HepG2 (cell line): Measurements from ENCODE around the gene CUL4A. TPM values are rescaled to one million over a fixed set of nuclear protein-coding genes. Genes with fewer than 3 reads are reported as not detected.

Source experiments
- BRD4 ChIP-seq: sonication (generic); formaldehyde crosslinking; IDR thresholded peaks from 2 replicates; pipeline ENCODE4 v1.4.0; 2020; ENCODE audit warnings: missing genetic modification reagents
- CAMTA2 ChIP-seq: sonication (generic); formaldehyde crosslinking; IDR thresholded peaks from 2 replicates; pipeline ENCODE4 v1.4.0; 2020; ENCODE audit warnings: mild to moderate bottlenecking, missing genetic modification reagents, borderline replicate concordance
- EEA1 ChIP-seq: sonication (generic); formaldehyde crosslinking; IDR thresholded peaks from 2 replicates; pipeline ENCODE4 v1.5.1; 2020; ENCODE audit warnings: mild to moderate bottlenecking, missing genetic modification reagents, borderline replicate concordance
- HNF1B ChIP-seq: sonication (generic); formaldehyde crosslinking; IDR thresholded peaks from 2 replicates; pipeline ENCODE4 v1.5.1; 2020; ENCODE audit warnings: mild to moderate bottlenecking, moderate library complexity, missing genetic modification reagents
- KAT8 ChIP-seq: IDR thresholded peaks from 2 replicates; pipeline ENCODE4 v1.6.1; 2016; ENCODE audit warnings: missing genetic modification reagents, missing compliant biosample characterization
- KLF9 ChIP-seq: IDR thresholded peaks from 2 replicates; pipeline ENCODE4 v1.6.1; 2016; ENCODE audit warnings: low read depth
- MED13 ChIP-seq: sonication (generic); formaldehyde crosslinking; IDR thresholded peaks from 2 replicates; pipeline ENCODE4 v1.5.0; 2020; ENCODE audit warnings: missing genetic modification reagents
- MTERF4 ChIP-seq: sonication (generic); formaldehyde crosslinking; IDR thresholded peaks from 2 replicates; pipeline ENCODE4 v1.8.0; 2023; ENCODE audit warnings: mild to moderate bottlenecking, missing genetic modification reagents
- RBM22 ChIP-seq: fragments of 200-400 bp; formaldehyde crosslinking; optimal IDR thresholded peaks from 2 replicates; pipeline ENCODE3; 2017; ENCODE audit warnings: mild to moderate bottlenecking, low read length, moderate library complexity
- REST ChIP-seq, 2 experiments: IDR thresholded peaks; 2 replicates each; pipeline ENCODE4 v1.6.1; 2011 to 2012; ENCODE audit warnings: low read length in 2 of 2, borderline replicate concordance in 1 of 2, low read depth in 1 of 2, mild to moderate bottlenecking in 1 of 2, moderate library complexity in 1 of 2
- REXO4 ChIP-seq: sonication (generic); formaldehyde crosslinking; IDR thresholded peaks from 2 replicates; pipeline ENCODE4 v1.8.0; 2022; ENCODE audit warnings: missing genetic modification reagents, mild to moderate bottlenecking, borderline replicate concordance
- ZBTB26 ChIP-seq: IDR thresholded peaks from 2 replicates; pipeline ENCODE4 v1.6.1; 2016; ENCODE audit warnings: missing compliant biosample characterization, missing genetic modification reagents, borderline replicate concordance
- ZBTB4 ChIP-seq: sonication (generic); formaldehyde crosslinking; IDR thresholded peaks from 2 replicates; pipeline ENCODE4 v1.4.0; 2020; ENCODE audit warnings: missing genetic modification reagents, mild to moderate bottlenecking, borderline replicate concordance
- ZFP36L1 ChIP-seq: sonication (generic); formaldehyde crosslinking; IDR thresholded peaks from 2 replicates; pipeline ENCODE4 v1.8.0; 2022; ENCODE audit warnings: mild to moderate bottlenecking, missing genetic modification reagents, moderate library complexity
- ZNF441 ChIP-seq: sonication (generic); formaldehyde crosslinking; IDR thresholded peaks from 2 replicates; pipeline ENCODE4 v1.7.0; 2021; ENCODE audit warnings: missing genetic modification reagents, borderline replicate concordance
- polyA plus RNA-seq, 8 experiments: library from polyadenylated mRNA; depleted of rRNA in 3 of 8; stranded (reverse) in 7 of 8; unstranded in 1 of 8; fragments of >200 nt; fragmentation: Illumina TruSeq in 4 of 8; extraction: Trizol in 4 of 8; gene quantifications; 2 replicates each; pipeline versions ENCODE4 v1.2.1 to v1.2.3, GENCODE V29; 2011 to 2016; ENCODE audit warnings: low read depth in 4 of 8, missing spikeins in 1 of 8, mixed read lengths in 1 of 8; ENCODE audit not compliant: insufficient read depth in 1 of 8
- total RNA-seq, 5 experiments: library from RNA; depleted of rRNA; stranded (reverse); fragments of >200 nt; fragmentation: Illumina TruSeq; extraction: Trizol; gene quantifications; 2 replicates each; pipeline ENCODE4 v1.2.3, GENCODE V29; 2016; ENCODE audit warnings: low read depth in 1 of 5

CUL4A gene
- total and polyA plus RNA-seq, 2 of the 13 experiments (the other 11 are each of a cell fraction or from before 2014, with no cell fraction given), result 51.2 to 75.3 TPM

GRCh38 chr13:113208421-113209335 is 735 bp upstream of the CUL4A start, which contains the start of gene PCID2 (continued):
- TF ChIP-seq ZBTB4 (CRISPR knock-in tag), result peak; percentile 86; the same call in 1 of the 2 replicates
- TF ChIP-seq REXO4 (CRISPR knock-in tag), result no peak
- TF ChIP-seq MED13, result no peak; the same call in 1 of the 2 replicates
- peak; percentile 75; the same call in 1 of the 2 replicates for TF ChIP-seq CAMTA2 (CRISPR knock-in tag)
- TF ChIP-seq ZBTB26, result peak; percentile 76; the same call in 1 of the 2 replicates
- peak; percentile 85 for TF ChIP-seq RBM22
- TF ChIP-seq HNF1B (CRISPR knock-in tag), result peak; percentile 80; the same call in 1 of the 2 replicates
- peak in 1 of 2 experiments; percentile 71; a peak in 2 of 4 replicates for TF ChIP-seq REST (IDR thresholded peaks at IDR 0.05; ENCODE audit: borderline replicate concordance in 1 of 2, low read depth in 1 of 2, low read length in 2 of 2)
- peak; percentile 51; the same call in 1 of the 2 replicates for TF ChIP-seq ZFP36L1 (CRISPR knock-in tag)
- TF ChIP-seq EEA1 (CRISPR knock-in tag), result peak; percentile 1
- peak; percentile 84 for TF ChIP-seq ZNF441 (CRISPR knock-in tag)
- TF ChIP-seq BRD4 (CRISPR knock-in tag), result peak; percentile 84
- TF ChIP-seq KAT8 (CRISPR knock-in tag), result peak; percentile 97
- peak; percentile 85; the same call in 1 of the 2 replicates for TF ChIP-seq MTERF4 (CRISPR knock-in tag)
- 0 out of 2 replicates have a peak, but pooled peaks have one; percentile 47 for TF ChIP-seq KLF9 (CRISPR knock-in tag)
